Dedifferentiated amniotic fluid mesenchymal stem cell (primary cell): ENCODE data around the gene ZNF837.

ENCODE experiments used
- DNase-seq: peaks from one replicate; pipeline ENCODE4 v3.0.0-alpha.2; 2016; ENCODE audit errors: extremely low spot score

ZNF837 gene

GRCh38 chr19:58372311-58373133 is 8.3 kb downstream of the ZNF837 start:
- no peak for DNase-seq

DNA sequence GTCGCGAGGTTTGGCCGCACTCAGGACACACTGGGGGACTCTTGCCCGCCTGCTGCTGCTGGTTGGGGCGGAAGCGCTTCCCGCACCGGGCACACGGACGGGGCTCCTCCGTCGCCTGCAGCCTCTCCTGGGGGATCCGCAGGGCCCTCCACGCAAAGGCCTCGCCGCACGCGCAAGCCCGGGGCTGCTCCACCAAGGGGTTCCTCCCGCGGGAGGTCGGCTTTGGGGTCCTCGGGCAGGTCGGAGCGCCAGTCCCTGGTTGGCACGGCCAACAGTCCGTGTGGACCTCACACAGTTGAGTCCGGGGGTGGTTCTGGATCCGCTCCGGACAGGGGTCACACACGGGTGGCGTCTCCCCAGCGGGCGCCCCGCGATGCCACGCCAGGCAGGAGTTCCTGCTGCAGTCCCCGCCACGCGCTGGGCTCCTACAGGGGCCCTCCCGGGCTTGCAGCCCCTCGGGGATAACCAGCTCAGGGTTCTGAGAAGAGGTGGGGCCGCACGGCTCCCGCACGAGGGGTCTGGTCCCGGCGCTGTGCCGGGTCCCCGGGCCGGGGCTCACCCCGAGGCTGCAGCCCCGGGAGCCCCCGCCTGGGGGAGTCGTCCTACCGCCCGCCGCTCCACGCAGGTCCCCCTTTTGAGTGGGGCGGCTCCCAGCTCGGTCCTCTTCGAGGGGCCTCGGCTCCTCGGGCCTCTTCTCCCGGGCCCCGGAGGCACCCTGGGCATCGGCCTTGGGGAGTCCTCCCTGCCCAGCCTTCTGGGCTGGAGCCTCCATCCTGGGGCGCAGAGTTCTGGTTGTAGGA is 12.1 kb downstream of the ZNF837 start:
- no peak for DNase-seq

DNA sequence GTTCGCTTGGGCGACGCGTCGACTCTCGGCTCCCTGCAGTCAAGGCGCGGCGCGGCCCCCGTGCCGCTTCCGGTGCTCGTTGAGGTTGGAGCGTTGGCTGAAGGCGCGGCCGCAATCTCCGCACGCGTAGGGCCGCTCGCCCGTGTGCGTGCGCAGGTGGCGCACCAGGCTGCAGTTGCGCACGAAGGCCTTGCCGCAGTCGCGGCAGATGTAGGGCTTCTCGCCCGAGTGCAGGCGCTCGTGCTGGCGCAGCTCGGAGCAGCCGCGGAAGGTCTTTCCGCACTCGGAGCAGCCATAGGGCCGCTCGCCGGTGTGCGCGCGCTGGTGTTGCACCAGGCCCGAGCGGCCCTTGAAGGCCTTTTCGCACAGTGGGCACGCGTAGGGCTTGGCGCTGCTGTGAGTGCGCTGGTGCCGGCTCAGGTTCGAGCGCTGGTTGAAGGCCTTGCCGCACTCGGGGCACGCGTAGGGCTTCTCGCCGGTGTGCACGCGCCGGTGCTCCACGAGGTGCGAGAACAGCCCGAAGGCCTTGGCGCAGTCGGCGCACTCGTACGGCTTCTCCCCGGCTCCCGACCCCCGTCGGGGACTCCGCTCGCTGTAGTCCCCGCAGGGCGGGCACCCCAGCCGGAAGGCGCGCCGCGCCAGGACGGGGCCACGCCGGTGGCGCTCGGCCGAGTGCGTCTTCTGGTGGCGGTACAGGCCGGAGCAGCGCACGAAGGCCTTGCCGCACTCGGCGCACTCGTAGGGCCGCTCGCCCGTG is 13.0 kb downstream of the ZNF837 start:
- no peak for DNase-seq

- no peak for DNase-seq
These were observed 14.0 kb downstream of the ZNF837 start for GRCh38 chr19:58366585-58367430.

GRCh38 chr19:58364146-58364545 is 16.7 kb downstream of the ZNF837 start:
- no peak for DNase-seq

DNA sequence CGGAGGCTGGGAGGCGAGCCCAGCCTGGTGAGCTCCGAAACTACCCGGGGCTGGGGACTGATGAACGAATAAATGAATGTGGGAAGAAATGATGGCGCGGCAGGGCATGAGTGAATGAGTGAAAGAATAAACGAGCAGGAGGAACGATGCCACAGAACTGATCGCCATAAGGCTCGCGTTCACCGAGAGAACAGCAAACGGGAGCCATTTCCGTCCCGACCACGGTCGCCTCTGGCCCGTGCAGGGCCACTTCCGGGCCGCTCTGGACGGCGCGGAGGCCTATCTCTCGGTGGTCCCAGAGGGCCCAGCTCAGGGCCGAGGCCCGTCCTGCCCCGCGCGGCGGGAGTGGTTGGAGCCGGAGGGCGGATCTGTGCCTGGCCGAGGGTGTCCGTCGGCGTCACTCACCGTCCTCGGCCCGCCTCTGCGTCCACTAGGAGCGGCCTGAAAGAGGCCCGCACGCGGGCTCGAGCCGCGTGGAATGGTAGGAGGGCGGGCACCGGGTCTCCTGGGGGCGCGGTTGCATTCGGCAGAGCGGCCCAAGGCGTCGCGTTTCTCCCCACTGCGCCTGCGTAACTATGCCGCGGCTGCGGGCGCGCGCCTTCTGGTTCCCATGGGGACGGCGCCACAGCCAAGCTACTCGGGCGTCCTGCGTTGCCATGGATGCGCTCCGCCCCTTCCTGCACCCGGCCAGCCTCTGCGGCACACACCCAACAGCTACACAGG is 18.4 kb downstream of the ZNF837 start, which contains the start of gene ZNF497:
ZNF497 (minus strand) TSS at position 480 of the 723 bp plus-strand sequence. CDS start 5,116 bp downstream, outside the sequence.
- peak; percentile 94 for DNase-seq

- DNase-seq = no peak
These were observed 18.9 kb downstream of the ZNF837 start for GRCh38 chr19:58361900-58362271.

DNA sequence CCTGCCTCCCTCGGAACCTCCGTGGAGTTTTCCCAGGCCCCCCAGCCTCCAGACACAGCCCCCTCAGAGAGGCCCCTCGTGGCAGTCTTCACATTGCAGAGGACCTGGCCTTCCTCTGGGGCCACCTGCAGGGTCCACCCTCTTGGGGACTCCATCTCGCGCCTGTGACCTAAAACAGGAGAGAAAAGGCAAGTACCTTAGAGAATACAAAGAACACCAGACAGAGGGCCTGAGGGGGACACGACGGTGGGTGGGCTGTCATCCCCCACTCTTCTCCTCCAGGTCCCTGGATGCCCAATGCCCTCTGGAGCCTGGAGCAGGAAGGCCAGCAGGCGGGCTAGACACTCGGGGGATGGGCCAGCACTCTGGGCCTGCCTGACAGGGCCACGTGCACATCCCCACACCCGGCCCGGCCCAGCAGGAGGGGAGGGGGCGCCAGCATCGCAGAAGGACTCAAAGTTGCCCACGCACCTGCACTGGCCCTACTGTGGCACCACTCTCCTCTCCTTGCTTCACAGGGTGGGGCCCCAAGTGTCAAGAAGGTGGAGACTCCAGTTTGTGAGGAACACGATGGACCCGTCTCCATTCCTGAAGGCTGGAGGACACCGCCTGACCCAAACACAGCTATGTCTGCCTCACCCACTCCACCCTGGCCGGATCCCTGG is 23.2 kb downstream of the ZNF837 start:
- no peak for DNase-seq

GRCh38 chr19:58356766-58357480 is 23.9 kb downstream of the ZNF837 start:
- DNase-seq = no peak

DNA sequence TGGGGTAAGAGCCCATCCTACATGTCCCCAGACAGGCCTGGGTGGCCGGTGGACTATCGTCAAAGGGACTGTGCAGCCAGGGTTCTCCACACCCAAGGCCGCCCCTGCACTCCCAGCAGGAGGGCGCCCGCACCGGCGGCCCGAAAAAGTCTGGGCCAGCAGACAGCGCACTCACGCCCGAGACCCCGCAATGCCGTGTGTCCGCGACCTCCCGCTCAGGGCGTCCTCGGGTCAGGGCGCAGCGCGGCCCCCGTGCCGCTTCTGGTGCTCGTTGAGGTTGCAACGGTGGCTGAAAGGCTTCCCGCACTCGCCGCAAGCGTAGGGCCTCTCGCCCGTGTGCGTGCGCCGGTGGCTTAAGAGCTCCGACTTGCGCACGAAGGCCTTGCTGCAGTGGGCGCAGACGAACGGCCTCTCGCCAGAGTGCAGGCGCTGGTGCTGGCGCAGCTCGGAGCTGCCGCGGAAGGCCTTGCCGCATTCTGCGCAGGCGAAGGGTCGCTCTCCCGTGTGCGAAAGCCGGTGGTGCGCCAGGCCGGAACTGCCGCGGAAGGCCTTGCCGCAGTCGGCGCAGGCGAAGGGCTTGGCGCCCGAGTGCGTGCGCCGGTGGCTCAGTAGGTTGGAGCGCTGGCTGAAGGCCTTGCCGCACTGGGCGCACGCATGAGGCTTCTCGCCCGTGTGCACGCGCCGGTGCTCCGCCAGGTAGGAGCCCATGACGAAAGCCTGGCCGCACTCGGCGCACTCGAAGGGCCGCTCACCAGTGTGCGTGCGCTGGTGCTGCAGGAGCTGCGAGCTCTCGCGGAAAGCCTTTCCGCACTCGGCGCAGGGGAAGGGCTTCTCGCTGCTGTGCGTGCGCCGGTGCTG is 24.7 kb downstream of the ZNF837 start:
- no peak for DNase-seq

DNA sequence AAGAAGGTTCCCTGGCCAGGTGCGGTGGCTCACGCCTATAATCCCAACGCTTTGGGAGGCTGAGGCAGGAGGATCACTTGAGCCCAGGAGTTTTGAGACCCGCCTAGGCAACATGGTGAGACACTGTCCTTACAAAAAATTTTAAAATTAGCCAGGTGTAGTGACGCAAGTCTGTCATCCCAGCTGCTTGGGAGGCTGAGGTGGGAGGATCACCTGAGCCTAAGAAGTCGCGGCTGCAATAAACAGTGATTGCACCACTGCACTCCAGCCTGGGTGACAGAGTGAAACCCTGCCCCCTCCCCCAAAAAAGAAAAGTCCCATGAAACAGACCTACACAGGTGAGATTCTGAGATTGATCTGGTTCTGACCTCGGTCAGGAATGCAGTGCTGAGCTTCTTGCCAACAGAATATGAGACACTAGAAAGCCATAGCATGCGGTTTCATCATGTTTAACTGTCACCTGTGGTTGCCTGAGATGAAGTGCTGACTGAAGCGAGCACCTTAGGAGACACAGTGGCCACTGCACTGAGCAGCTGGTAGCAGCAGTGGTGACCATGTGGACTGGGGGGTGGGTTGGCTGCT is 25.5 kb downstream of the ZNF837 start:
- DNase-seq = no peak

DNA sequence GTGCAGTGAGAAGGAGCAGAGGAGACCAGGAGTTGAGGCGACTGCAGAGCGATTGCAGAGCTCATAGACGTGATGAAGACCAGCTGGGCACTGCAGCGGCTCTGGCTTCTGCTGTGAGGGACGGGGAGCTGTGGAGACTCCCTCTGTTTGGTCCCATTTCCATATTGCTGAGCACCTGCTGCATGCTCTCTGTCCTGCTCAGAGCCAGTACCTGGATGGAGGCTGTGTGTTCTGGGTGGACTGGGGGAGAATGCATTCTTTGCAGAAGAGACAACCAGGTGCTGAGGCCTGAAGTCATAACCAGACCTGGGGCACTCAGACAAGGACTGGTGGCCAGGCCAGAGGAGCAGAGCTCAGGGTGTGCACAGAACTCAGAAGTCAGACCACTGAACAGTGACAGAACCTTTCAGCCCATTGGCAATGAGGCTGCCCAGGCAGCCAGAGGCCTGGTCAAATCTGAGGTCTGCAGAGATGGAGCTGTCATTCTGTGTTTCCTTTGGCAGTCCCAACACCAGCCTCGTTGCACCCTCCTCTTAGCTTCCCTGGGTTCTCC is 26.3 kb downstream of the ZNF837 start:
- no peak for DNase-seq

DNA sequence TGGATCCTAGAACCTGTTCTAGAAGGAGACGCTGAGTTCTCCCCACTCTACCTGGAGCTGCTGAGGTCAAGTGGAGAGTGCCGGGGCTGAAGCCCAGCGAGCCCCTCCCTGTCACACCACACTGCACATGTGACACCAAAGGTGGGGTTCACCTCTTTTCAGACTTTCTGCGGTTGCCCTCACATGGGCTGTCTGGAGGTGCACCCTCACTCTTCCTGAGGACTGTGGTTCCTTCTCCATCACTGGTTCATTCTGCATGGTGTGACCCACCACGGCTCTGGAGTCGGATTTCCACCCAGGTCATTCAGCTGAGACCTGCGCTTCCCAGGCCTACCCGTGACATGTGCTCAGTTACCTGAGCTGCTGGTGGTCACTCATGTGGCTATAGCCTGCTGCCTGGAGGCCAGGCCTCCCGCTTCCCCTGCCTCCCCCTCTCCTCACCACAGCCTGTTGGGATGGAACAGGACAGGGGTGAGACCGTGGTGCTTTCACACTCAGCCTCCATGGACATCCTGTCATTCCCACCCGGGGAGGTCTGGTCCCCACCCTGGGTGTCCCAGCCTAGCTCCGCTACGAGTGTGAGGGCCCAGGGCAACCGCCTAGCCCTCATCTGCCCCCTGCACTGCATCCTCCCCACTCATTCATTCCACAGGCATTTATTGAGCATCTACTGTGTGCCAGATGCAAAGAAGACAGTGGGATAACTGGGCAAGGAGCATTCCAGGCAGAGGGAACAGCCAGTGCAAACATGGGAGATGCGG is 26.9 kb downstream of the ZNF837 start:
- no peak for DNase-seq

- DNase-seq = no peak
These were observed 27.8 kb downstream of the ZNF837 start, which contains the start of gene A1BG for GRCh38 chr19:58352760-58353671. Gene A1BG (minus strand): TSS chr19:58353492. CDS start chr19:58353437, 55 bp downstream.

DNA sequence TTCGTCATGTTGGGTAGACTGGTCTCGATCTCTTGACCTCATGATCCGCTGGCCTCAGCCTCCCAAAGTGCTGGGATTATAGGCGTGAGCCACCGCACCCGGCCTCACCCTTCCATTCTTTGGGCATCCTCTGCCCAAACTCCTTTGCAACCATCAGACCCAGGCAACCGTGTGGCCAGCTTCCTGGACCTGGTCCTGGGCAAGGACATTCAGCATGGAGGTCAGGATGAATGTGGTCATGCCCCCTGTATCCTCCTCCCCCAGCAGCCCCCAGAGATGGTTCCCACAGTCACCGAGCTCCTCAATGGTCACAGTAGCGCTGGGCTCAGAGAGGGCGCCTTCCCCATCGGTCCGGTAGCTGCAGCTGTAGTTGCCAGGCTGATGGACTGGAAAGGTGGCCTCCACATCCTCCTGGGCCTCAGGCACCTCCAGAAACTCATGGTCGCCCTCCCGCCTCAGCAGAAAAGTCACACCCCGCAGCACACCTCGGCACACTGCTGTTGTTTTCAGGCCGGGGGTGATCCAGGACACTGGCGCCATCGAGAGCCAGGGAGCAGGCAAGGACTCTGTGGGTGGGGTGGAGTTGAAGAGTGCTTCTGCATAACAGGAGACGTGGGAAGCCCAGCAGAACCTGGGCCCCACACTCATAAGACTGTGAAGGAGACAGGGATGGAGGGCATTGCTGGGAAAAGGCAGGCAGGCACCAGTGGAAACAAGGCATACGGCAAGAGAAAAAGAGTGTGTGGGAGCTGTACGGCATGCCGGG is 28.7 kb downstream of the ZNF837 start:
- DNase-seq = no peak
